Breast epithelium (tissue), 3 donors: ENCODE data around the gene GSTO1.

Experiments
- CTCF ChIP-seq, 3 donors: fragments of 450-650 bp; IDR thresholded peaks; one replicate each; pipeline ENCODE4 v1.5.1; 2016 to 2017; ENCODE audit warnings: antibody characterized with exemption in 3 of 3, mild to moderate bottlenecking in 3 of 3, moderate library complexity in 3 of 3
- POLR2AphosphoS5 ChIP-seq, 3 donors: sonication (generic); formaldehyde crosslinking; IDR thresholded peaks; one replicate each; pipeline ENCODE4 v1.6.1; 2017; ENCODE audit warnings: antibody characterized with exemption in 3 of 3

DNA sequence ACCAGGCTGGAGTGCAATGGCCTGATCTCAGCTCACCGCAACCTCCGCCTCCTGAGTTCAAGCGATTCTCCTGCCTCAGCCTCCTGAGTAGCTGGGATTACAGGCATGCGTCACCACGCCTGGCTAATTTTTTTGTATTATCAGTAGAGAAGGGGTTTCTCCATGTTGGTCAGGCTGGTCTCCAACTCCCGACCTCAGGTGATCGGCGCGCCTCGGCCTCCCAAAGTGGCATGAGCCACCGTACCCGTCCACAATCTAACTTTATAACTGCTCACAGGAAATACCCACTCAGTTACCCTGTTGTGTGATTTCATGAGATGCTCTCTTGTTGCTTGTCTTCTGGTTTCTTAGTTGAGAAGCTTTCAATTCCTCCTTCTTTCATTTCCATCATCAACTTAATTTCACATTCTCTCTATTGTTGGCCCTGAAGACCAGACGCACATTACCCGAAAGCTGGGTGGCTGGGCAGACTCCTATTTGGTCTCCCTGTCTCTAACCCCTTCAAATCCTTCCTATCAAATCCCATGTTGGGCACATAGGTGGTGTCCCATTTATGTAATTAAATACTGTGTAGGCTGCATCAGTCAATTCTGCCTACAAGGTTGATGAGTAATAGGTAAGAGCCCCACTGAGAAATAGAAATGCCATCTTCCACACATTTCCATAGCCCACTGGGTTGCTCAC, 13.2 kb downstream of the GSTO1 start:
- TF ChIP-seq CTCF (IDR thresholded peaks at IDR 0.05) (no peak), POLR2AphosphoS5 (IDR thresholded peaks at IDR 0.05) (no peak)
